GM12872 (cell line): ENCODE data around the gene CST4.

Experiments used
- TF ChIP-seq, protein P1 (sequence below): IDR thresholded peaks from 3 replicates; pipeline ENCODE4 v1.5.1; 2011; ENCODE audit warnings: low read depth, mild to moderate bottlenecking, low read length, moderate library complexity; ENCODE audit not compliant: insufficient read depth

Gene CST4

DNA sequence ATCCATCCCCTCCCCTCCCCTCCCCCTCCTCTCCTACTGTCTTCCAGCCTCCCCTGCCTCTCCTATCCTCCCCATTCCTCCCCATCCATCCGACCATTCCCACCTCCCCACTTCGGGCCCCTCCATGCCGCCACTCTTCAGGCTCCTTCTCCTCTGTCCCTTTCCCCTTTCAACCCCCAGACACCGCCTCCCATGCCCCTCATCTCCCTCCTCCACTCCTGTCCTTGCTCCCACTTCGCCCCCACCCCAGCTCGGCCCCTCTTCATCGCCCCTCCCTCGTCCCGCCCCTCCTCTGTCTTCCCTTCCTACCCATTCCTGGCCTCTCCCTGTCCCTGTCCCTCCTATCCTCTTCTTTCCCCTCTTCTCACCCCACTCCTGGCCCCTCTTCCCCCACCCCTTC lies 50.5 kb downstream of the CST4 start:
- TF ChIP-seq, protein P1, sequence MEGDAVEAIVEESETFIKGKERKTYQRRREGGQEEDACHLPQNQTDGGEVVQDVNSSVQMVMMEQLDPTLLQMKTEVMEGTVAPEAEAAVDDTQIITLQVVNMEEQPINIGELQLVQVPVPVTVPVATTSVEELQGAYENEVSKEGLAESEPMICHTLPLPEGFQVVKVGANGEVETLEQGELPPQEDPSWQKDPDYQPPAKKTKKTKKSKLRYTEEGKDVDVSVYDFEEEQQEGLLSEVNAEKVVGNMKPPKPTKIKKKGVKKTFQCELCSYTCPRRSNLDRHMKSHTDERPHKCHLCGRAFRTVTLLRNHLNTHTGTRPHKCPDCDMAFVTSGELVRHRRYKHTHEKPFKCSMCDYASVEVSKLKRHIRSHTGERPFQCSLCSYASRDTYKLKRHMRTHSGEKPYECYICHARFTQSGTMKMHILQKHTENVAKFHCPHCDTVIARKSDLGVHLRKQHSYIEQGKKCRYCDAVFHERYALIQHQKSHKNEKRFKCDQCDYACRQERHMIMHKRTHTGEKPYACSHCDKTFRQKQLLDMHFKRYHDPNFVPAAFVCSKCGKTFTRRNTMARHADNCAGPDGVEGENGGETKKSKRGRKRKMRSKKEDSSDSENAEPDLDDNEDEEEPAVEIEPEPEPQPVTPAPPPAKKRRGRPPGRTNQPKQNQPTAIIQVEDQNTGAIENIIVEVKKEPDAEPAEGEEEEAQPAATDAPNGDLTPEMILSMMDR = no peak

DNA sequence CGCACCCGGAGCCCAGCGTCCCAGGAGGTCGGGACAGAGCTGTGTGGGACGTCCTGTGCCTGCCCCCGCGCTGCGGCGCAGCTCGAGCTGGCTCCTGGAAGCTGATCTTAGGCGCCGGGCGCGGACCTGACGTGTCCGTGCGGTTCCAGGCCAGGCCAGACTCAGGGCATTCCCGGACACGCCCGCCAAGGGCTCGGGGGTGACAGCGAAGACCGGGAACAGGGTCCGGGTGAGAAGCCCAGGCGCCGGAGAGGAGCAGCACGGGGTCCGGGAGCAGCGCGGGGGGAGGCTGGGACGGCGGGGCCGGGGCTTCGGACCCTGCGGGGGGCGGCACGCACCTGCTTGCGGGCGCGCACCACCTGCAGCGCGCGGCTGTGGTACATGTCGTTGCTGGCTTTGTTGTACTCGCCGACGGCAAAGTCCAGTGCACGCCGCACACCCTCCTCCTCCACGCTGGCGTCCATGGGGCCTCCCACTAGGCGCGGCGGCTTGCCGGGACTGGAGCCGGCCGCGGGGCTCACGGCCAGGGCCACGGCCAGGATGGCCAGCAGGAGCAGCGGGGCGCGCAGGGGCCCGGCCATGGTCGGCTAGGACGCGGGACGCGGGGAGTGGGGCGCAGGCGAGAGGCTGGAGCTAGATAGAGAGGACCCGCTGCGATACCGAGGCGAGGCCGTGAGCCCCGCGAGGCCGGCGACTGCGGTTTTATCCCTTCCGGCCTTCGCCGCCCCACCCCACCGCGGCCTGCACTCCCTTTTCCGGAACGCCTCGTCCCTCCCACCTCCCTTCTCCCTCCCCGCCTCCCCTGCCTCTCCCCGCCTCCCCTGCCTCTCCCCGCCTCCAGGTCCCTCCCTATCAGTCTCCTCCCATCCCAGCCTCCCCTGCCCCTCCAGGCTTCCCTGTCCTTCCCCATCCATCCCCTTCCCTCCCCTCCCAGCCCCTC lies 51.3 kb downstream of the CST4 start, which contains the start of gene CST3:
CST3 (minus strand) TSS at position 674 of the 940 bp plus-strand sequence; CDS start at position 581, 93 bp downstream.
- TF ChIP-seq, protein P1 = no peak

DNA sequence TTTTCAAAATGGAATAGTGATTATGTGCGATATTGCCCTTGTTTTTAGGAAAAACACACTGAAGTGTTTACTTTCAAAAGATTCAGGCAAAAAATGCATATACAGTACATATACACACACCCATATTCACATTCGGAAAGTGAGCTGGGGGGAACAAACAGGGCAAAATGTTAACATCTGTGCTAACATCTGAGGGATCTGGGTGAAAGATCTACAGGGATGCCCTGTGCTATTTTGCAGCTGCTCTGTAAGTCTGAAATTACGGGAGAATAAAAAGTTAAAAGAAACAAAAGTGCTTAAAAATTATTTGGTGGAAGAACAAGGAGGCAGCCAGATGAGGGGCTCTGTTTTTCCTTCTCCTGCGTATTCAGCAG lies 51.9 kb downstream of the CST4 start:
- TF ChIP-seq, protein P1 = no peak

DNA sequence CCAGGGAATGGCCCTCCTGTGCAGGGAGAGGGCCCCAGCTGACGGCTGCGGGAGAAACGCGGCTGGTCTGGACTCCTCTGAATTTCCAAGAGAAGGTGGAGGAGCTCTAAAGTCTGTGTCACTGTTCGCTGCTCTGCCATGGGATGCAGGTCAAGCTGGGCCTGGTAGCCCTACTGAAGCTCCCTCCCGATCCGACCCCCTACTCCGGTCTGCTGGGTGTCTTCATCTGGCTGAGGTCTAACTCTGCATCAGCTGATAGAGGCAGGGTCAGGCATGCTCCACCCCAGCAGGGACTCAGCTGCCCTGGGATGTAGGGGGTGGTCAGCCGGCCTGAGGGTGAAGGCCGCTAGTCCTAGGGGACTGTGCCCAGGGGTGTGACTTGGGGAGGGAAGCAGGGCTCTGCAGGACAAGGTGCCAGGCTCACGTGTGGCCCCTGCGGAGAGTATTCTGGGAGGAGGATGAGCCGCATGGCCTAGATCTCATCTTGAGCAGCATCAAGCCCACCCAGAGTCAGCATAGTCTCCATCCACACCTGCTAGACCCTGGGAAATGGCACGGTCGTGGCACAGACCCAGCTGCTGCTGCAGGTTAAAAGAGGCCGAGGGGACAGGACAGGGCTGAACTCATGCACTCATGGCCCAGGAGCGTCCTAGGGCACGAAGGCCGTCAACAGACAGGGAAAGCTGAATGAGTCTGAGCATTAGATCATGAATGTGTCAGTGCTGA lies 52.5 kb downstream of the CST4 start:
- TF ChIP-seq, protein P1 = no peak
